ENCODE results near the gene METRN.

The METRN gene

GRCh38 chr16:693364-693763, 21.6 kb upstream of the METRN start:
- no peak for DNase-seq

- no peak for DNase-seq
These were observed 21.2 kb upstream of the METRN start for GRCh38 chr16:693766-694165.

- no peak for DNase-seq
These were observed 20.6 kb upstream of the METRN start for GRCh38 chr16:694187-694862.

GRCh38 chr16:694863-695354, 20.0 kb upstream of the METRN start:
- no peak for DNase-seq

GRCh38 chr16:695355-696089, 19.4 kb upstream of the METRN start:
- DNase-seq: peak; percentile 81

- no peak for DNase-seq
These were observed 15.8 kb upstream of the METRN start for GRCh38 chr16:698911-699671.

GRCh38 chr16:700684-701584, 14.0 kb upstream of the METRN start:
- DNase-seq: no peak

- no peak for DNase-seq
These were observed 12.6 kb upstream of the METRN start for GRCh38 chr16:702341-702740.

GRCh38 chr16:703406-703805, 11.5 kb upstream of the METRN start:
- DNase-seq: no peak

- DNase-seq: no peak
These were observed 10.9 kb upstream of the METRN start for GRCh38 chr16:704047-704446.

- peak; percentile 1 for DNase-seq
These were observed 10.2 kb upstream of the METRN start for GRCh38 chr16:704552-705380.

- DNase-seq: peak; percentile 28
These were observed 9.3 kb upstream of the METRN start, which contains the start of gene FBXL16 for GRCh38 chr16:705431-706188. TSS of gene FBXL16 (minus strand) at chr16:705801. CDS start at chr16:697405, 8,396 bp downstream.

- DNase-seq: no peak
These were observed 8.5 kb upstream of the METRN start for GRCh38 chr16:706189-707061.

GRCh38 chr16:707062-707538, 7.8 kb upstream of the METRN start:
- DNase-seq: no peak

- no peak for DNase-seq
These were observed 6.9 kb upstream of the METRN start for GRCh38 chr16:708019-708418.

GRCh38 chr16:708959-709358, 6.0 kb upstream of the METRN start:
- DNase-seq: no peak

- peak; percentile 48 for DNase-seq
These were observed 5.1 kb upstream of the METRN start for GRCh38 chr16:709566-710499.

- DNase-seq: no peak
These were observed 4.3 kb upstream of the METRN start for GRCh38 chr16:710500-711075.

All from NCI-H226 (cell line).